ENCODE data around the gene PSEN1.

The PSEN1 gene

DNA sequence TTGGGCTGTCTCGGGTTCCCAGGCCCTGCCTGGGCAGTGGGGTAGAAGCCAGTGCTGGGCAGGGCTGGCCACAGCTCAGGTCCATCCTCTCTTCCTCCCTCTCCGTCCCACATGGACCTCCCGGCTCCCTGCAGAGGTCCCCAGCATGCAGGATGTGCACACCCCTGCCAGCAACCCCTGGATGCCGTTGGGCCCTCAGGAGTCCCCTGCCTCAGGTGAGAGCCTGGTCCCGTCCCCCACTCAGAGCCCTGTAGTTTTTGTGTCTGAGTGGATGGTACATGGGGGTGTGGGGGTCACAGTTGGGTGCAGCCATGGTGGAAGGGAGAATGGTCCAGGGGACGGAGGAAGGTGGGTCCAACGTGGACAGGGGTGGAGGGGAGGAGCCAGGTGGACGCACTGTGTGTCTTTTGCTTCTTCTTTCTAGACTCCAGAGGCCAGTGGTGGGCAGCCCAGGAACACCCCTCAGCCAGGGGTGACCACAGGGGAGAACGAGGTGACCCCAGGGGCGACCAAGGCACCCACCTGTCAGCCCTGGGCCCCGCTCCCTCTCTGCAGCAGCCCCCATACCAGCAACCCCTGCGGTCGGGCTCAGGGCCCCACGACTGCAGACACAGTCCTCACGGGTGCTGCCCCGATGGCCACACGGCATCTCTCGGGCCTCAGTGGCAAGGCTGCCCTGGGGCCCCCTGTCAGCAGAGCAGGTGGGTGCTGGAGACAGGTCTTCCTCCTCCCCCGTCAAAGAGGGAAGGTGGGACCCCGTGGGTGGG is 122.7 kb downstream of the PSEN1 start:
- peak; percentile 30 for DNase-seq

DNA sequence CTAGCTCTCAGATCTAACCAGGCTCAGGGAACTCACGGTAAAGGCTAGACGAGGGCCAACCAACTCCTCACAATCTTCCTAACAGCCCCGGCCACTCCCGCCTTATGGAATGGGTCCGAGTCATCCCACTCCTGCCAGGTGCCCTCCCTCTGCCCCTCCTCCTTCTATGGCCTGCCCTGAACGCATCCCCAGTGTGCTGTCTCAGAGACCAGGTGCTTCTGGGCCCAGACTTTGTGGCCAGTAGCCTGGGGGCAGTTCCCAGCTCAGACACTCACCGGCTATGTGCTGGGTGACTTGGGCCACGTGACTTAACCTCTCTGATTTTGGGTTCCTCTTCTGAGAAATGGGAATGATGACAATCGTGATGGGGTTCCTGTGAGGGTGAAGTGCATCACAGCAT is 123.5 kb downstream of the PSEN1 start:
- peak; percentile 20 for DNase-seq

DNA sequence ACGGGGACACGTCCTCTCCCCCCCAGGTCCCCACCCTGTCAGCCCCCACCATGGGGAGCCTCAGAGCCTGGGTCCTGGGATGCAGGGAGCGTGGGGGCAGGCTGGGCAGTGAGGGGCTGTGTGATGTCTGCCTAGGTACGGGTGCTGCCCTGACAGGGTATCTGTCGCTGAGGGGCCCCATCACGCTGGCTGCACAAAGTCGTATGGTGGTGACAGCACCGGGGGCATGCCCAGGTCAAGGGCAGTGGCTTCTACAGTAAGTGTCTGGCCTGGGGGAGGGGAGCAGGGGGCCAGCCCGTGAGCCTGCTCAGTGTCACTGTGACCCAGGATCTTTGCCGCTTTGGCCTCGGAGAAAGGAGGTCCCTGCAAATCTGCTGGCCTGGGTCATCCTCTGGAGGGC is 124.3 kb downstream of the PSEN1 start:
- peak; percentile 29 for DNase-seq

DNA sequence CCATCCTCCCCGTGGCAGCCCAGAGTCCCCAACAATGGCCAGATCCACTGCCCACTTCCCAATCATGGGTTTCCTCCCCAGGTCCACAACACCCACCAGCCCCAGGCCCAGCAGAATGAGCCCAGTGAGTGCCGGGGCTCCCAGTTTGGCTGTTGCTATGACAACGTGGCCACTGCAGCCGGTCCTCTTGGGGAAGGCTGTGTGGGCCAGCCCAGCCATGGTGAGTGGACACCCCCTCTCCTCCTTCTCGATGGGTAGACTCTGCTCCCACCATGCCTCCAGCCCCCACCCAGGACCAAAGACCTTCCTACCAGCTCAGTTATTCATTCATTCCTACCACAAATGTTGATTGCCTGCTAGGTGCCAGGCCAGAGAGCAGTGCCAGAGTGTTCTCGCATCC is 124.8 kb downstream of the PSEN1 start:
- DNase-seq, result no peak

DNA sequence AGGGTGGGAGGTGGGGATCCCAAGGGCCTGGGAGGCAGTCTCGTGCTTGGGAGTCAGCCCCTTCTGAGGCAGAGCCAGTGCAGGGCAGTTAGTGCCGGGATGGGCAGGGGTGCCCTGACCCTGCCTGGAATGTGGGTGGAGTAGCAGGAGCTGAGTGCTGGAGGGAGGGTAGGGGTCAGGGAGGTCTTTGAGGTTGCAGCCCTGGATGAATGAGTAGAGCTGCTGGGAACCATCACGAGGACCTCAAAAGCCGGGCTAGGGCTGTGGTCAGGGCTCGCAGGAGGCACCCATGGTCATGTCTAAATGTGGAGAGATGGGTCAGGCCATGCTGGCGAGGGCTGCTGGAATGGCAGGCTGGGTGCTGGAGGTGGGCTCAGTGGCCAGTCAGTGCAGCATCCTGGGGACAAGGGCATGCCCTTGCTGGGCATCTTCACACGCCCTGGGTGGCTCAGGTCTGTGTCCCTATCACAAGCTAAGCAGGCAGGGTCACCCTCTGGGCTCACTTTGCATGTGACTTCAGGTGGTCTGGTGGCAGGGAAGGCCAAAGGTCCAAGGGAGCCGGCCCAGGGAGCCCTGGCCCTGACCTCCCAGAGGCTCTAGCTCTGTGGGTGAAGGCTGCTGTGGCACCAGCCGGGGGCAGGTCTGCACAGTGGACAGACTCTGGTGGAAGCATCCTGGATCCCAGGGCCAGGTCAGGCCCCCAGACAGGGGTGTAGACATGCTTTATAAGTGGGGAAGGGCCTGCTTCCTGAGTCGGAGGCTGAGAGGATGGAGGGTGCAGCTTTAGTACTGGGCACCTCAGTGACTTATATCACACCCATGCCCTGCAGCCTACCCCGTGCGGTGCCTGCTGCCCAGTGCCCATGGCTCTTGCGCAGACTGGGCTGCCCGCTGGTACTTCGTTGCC is 125.5 kb downstream of the PSEN1 start:
- DNase-seq, result no peak

DNA sequence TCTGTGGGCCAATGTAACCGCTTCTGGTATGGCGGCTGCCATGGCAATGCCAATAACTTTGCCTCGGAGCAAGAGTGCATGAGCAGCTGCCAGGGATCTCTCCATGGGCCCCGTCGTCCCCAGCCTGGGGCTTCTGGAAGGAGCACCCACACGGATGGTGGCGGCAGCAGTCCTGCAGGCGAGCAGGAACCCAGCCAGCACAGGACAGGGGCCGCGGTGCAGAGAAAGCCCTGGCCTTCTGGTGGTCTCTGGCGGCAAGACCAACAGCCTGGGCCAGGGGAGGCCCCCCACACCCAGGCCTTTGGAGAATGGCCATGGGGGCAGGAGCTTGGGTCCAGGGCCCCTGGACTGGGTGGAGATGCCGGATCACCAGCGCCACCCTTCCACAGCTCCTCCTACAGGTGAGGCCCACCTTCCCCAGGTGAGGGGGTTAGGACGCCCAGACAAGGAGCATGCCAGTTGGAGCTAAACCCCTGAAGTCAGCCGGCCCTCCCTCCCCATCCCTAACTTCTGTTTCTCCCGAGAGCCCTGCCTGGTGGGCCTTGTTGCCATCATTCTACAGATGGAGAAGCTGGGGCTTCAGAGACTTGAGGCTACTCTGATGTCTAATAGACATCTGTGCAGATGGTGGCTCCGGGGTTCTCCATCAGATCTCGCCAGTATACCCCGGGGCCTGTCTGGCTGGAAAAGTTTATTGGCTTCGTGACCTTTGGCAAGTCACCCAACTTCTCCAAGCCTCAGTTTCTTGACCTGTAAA is 126.3 kb downstream of the PSEN1 start:
- no peak for DNase-seq

DNA sequence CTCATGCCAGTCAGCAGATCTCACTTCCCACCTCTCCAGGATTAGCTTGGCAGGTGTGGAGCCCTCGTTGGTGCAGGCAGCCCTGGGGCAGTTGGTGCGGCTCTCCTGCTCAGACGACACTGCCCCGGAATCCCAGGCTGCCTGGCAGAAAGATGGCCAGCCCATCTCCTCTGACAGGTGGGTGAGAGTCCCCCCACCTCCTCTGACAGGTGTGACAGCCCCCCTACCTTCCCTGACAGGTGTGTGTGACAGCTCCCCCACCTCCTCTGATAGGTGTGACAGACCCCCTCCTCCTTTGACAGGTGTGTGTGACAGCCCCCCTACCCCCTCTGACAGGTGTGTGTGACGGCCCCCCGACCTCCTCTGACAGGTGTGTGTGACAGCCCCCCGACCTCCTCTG is 127.3 kb downstream of the PSEN1 start:
- DNase-seq, result no peak

DNA sequence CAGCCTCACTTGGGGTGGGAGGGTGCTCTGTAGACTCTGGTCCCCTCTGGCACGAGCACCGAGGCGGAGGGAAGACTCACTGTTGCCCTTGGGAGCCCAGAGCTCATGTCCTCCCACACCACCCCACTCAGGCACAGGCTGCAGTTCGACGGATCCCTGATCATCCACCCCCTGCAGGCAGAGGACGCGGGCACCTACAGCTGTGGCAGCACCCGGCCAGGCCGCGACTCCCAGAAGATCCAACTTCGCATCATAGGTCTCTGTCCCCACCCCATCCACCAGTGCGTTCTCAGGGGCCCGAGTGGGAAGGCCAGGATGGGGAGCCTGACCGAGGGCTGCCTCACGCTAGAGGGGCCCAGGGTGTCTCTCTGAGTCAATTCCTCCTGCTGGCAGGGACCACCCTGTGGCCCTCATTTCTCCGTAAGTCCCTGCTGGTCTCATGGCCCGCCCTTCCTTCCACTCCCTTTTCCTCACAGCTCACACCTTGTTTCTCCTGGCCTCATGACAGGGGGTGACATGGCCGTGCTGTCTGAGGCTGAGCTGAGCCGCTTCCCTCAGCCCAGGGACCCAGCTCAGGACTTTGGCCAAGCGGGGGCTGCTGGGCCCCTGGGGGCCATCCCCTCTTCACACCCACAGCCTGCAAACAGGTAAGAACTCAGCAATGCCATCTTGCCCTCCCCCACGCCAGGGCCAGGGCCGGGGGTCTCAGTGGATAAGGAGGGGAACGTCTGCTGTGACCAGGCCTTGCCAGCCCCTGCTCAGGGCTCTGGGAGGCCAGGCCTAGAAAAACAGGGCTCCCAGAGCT is 128.0 kb downstream of the PSEN1 start:
- DNase-seq, result no peak

DNA sequence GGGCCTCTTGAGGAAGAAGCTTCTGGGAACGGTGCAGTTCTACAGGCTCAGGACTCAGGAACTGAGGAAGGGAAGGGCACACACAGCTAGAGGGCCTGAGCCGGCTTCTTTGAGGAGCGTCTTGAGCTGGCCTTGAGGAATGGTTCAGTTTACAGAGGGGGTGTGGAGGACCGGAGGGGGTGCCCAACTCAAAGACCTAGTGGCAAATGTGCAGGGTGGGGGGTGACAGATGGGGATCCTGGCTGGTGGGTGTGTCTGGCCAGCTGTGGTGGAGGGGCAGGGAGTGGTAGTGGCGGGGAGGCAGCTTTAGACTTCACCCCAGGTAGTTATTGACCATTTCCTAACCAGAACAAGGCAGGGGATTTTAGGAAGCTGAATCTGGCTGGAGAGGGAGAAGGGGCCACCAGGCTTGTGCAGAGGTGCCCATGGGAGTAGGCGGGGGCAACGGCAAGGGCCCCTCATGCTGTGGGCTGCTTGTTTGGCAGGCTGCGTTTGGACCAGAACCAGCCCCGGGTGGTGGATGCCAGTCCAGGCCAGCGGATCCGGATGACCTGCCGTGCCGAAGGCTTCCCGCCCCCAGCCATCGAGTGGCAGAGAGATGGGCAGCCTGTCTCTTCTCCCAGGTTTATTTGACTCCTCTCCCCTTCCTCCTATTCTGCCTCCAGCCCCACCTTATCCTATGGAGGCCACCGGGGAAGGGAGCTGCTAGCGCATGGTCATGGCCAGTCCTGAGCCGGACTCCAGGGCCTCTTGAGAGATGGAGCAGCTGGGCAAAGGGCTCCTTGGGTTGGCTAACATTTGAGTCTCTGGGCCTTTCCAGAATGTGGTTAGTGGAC is 128.8 kb downstream of the PSEN1 start:
- DNase-seq, result no peak

DNA sequence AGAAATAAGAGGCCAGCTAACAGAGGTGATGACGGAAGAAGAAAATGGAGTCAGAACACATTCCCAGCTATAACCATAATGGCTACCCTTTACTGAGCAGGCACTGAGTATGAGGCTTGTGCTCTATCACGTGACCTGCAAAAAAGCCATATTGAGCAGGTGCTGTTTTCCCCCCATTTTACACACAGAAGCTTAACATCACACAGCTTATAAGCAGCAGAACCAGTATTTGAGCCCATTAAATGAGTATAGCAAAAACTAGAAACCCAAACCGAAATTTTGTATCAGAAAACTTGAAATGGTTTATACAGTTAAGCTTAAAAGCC is 129.4 kb downstream of the PSEN1 start:
- no peak for DNase-seq

DNA sequence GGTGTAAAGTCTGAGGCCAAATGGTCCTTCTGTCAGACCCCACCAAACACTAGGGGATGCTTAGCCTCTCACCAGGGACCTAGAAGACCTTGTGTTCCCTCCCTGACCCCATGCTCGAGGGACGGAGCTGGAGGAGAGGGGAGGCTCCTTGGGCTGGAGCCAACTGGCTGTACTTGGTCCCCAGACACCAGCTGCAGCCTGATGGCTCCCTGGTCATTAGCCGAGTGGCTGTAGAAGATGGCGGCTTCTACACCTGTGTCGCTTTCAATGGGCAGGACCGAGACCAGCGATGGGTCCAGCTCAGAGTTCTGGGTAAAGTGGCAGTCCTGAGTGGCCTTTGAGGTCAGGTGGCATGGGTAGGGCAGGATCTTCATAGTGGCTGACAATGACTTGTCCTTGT is 130.0 kb downstream of the PSEN1 start:
- DNase-seq, result no peak

DNA sequence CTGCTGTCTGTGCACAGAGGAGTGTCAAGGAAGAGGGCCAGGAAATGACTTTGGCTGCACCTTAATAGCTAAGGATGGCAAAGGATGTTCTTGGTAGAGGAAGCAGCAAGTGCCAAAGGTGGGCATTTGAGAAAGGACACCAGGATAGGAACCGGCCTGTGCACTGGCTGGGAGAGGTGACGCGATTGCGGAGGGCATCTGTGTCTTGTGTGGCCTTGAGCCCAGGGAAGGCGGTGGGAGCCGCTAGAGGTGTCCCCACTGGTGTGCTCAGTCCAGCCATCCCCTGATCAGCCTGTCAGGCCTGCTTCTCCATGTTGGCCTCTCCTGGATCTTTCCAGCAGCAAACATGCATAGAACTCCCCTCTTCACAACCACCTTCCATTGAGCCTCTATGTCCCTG is 131.2 kb downstream of the PSEN1 start:
- DNase-seq, result no peak

DNA sequence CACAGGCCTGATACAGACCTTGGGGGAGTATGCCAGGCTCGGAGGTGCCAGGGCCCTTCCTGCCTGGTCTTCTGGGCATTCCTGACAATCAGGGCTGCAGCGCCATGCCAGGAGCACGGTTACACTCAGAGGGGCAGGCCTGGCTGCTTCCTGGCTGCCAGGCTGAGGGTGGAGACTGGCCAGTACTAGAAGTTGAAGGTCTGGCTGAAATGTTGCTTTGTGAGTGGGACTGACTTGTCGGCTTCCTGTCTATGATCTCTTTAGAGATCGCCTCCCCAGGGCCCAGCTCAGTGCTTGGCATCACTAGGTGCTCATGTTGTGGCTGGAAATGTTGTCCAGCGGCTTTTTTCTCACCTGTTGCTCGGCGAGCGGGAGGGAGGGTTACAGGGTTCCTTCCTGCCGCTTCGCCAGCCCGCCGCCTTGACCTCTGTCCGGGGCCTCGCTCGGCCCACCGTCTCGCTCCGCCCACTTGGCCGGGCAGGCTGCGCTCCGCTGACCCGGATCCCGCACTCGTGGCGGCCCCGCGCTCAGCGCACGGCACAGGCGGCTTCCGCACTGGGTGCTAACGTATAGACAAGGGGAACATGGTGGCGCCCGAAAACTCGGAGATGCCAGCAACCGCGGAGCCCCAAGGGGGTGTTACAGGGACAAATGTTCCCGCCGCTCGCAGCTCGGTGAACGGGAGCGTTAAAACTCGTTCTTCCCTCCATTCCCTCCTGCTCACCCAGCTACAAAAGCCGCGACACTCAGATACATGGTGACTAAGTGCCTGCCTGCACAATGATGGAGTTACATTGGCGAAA is 133.6 kb downstream of the PSEN1 start:
- DNase-seq, result no peak

DNA sequence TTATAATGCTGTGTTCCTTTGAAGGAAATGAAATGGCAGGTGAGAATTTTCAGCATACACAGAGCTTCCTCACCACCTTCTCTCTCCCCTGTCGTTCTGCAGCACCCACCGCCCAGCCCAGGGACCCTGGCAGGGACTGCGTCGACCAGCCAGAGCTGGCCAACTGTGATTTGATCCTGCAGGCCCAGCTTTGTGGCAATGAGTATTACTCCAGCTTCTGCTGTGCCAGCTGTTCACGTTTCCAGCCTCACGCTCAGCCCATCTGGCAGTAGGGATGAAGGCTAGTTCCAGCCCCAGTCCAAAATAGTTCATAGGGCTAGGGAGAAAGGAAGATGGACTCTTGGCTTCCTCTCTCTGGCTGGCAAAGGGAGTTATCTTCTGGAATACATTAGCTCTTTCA is 136.1 kb downstream of the PSEN1 start:
- DNase-seq, result no peak
